ENCODE measurements around the gene FBLIM1.

The FBLIM1 gene

DNA sequence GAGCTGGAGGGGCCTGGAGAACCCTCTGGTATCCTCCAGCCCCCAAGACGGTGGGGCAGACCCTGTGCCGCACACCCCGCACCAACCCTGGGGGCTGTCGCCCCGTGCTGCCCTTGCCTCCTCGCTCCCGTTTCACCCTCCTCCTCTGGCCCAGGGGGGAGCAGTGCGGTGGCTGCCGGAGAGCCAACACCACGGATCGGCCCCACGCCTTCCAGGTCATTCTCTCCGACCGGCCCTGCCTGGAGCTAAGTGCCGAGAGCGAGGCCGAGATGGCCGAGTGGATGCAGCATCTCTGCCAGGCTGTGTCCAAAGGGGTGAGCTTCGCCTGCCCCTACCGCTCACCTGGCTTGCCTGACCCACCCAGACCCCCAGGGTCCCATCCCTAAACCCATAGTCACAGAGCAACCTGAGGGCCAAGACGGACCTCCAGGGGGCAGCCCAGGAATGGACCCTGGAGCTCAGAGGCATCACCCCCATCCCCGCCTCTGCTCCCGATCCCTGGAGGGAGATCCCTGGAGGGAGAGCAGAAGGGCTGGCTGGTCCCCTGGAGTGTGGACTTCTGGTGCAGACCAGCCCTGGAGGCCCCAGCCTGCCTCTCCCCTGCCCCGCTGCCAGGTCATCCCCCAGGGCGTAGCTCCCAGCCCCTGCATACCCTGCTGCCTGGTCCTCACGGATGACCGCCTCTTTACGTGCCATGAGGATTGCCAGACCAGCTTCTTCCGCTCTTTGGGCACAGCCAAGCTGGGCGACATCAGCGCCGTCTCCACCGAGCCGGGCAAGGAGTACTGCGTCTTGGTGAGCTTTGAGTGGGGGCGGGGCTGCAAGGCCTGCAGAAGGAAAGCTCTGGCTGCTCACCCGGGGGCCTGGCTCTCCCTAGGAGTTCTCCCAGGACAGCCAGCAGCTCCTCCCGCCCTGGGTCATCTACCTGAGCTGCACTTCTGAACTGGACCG is 26.6 kb upstream of the FBLIM1 start:
- DNase-seq, result no peak

DNA sequence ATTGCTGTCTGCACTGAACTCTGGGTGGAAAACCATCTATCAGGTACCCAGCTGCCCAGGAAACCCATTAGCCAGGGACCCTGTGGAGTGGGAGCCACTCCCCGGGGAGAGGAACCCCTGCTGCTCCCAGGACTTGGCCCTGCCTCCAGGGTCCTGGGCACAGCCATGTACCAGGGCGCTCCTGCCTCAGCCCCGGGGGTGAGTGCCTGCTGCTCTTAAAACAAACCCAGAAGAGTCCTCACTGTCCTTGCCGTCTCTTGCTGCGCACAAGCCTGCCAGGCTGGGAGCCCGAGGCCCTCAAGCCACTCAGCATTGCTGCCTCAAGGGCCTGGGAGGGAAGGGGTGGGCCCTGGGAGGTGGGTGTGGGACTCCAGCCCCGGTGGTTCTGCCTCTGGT is 25.9 kb upstream of the FBLIM1 start:
- DNase-seq, result no peak

DNA sequence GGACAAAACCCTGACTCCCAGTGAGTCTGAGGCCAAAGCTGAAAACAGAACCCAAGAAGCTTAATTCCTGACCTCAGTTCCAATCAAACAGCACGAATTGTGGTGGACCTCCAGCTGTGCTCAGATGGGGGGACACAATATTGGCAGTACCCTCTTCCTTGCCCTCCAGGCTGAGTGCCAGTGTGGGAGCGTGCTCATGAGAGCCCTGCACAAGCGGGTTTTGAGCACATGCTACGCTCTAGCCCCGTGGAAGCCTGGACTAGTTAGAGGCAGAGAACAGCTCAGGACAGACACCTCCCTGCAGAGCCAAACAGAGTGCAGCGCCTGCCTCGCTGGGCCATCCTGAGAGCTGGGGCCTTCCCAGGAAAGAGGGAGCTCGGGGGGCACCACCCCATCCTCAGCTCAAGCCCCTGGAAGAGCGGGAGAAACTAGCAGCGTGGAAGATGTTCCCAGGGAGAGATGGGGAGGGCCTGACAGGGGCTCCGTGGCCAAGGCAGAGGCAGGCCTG is 25.3 kb upstream of the FBLIM1 start:
- DNase-seq, result no peak

DNA sequence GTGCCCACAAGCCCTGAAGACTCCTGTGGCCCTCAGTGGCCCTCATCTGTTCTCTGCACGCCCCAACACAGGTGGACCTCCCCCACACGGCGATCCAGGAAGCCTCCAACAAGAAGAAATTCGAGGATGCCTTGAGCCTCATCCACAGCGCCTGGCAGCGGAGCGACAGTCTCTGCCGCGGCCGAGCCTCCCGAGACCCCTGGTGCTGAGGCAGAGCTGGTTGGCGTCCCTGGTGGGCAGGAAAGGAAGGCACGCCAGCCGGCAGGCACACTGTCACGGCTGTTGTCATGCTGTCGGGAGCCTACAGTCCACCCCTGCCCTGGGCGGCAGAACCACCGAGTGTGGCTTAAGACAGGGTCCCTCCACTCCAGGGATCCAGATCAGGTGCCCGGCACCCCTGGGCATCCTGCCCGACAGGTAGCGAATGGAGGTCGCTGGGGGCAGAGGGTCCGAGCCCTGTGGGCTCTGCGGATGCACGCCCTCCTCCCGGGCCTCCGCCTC is 24.8 kb upstream of the FBLIM1 start:
- no peak for DNase-seq

DNA sequence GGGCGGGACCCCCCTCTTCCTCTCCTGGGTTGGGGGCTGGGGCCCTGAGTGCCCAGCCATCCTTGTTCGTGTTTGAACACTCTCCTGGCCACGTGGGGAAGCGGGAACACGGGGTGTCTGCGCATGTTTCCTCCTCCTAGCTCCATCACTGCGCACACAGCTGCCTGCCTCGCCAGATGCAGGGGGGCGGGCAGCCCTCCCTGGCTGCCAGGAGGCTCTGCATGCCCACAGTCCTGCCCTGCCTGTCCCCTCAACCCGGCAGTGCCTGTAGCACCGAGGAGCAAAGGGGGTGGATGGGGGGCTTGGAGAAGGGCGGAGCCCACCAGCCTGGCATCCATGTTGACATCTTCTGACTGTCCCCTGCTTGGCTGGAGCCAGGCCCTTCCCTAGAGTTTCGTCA is 24.3 kb upstream of the FBLIM1 start:
- DNase-seq, result no peak

DNA sequence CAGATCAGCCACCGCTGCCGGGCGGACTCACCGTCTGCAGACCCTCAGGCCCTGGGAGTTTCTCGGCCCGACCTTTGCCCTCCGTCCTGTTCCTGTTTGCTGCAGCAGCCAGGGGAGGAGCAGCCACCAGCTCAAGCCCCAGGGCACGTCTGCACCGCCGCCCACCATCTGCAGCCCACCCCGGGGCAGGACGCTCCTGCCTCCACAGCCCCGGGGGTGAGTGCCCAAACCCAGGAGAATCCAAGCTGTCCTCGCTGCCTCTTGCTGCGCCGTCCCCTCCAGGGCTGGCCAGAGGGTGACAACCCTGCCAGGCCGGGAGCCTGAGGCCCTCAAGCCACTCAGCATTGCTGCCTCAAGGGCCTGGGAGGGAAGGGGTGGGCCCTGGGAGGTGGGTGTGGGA is 23.7 kb upstream of the FBLIM1 start:
- no peak for DNase-seq

DNA sequence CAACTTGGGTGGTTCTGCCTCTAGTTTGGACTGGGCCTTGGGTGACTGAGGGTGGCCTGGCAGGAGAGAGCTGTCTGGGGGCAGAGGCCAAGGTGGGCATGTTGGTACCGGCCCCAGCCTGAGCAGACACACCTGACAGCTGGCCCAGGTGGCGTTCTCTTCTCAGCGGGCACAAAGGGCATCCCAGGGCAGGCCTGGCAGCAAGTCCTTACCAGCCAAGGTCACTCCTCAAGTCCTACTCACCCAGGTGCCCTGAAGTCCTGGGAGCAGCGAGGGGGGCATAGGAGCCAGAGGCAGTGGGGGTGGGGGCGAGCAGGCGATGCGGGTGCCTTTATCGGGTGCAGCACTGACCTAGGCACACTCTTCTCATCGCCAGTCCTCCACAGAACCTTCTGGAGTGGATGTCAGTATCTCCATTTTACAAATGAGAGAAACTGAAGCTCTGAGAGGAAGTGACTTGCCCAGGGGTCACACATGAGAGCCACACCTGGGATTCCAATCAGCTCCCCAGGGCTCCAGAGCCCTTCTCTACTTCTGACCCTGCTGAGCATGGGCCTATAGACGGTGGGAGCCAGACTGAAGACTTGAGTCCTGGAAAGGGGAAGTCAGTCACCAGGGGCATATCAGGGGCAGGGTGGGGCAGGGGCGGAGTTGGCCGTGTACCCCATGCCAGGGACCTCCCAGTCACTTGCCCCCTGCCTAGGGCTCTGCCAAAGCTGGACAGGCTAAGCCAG is 23.1 kb upstream of the FBLIM1 start:
- no peak for DNase-seq

DNA sequence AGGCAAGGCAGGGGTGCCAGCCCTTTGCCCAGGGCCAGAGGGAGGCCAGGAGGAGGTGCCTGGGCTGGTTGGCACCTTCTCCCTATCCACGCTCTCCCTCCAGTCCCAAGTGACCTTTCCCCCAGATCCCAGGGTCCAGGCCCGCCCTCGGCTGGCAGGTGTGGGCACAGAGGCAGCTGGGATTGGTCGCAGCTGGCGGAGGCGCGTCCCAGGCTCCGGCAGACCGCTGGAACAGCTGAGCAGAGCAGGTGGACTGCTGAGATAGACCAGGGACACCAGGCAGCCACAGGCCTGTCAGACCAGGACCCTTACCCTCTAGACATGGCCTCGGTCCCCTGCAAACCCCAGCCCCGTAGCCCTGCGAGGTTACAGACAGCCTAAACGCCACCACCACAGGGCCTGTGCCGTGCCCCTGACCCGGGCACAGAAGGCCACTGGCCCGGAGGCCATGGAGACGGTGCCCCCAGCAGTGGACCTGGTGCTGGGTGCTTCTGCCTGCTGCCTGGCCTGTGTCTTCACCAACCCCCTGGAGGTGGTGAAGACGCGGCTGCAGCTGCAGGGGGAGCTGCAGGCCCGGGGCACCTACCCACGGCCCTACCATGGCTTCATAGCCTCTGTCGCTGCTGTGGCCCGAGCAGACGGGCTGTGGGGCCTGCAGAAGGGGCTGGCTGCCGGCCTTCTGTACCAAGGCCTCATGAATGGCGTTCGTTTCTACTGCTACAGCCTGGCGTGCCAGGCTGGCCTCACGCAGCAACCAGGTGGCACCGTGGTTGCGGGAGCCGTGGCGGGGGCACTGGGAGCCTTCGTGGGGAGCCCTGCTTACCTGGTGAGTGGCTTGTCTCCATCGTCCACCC is 22.3 kb upstream of the FBLIM1 start, which contains the start of gene SLC25A34:
SLC25A34 (plus strand) TSS at position 221 of the 854 bp plus-strand sequence; CDS start at position 449, 228 bp downstream.
- no peak for DNase-seq

DNA sequence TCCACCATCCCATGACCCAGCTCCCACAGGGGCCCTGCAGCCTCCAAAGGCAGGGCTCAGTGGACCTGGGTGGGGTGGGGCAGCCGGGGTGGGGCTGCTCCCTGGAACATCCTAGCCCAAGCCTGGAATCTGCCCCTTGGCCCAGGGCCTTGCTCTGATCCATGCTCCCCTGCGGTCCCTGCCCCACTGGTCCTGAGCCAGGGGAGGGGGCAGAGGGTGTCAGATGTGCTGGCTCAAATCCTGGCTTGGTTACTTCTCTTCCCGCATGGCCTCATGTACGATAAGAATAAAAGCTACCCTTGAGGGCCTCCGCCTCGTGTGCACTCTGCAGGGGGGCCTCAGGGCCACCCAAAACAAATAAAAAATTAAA is 21.7 kb upstream of the FBLIM1 start:
- DNase-seq, result no peak

DNA sequence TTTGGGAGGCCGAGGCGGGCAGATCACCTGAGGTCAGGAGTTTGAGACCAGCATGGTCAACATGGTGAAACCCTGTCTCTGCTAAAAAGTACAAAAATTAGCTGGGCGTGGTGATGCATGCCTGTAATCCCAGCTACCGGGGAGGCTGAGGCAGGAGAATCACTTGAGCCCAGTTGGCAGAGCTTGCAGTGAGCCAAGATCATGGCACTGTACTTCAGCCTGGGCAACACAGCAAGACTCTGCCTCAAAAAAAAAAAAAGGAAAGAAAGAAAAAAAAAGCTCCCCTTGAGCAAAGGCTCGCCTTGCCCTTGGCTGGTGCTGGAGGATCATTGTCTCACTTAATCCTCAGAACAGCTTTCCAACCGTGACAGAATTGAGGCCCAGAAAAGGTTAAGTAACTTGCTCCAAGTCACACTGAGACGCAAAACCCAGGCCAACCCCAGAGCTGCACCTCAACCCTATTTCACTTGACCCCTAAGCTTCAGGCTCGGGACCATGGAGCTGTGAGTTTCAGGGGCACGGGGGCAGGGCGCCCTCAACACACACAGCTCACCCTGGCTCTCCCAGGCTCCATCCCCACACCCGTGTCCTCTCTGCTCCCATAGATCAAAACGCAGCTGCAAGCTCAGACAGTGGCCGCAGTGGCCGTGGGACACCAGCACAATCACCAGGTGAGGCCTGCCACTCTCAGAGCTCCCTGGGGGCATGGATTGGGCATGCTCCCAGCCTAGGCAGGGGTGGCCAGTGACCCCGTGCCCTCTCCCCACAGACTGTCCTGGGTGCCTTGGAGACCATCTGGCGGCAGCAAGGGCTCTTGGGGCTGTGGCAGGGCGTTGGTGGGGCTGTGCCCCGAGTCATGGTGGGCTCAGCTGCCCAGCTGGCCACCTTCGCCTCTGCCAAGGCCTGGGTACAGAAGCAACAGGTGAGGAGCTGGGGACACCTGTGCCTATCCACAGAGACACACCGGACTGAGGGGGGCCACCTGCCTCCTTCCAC is 21.0 kb upstream of the FBLIM1 start:
- DNase-seq, result no peak

DNA sequence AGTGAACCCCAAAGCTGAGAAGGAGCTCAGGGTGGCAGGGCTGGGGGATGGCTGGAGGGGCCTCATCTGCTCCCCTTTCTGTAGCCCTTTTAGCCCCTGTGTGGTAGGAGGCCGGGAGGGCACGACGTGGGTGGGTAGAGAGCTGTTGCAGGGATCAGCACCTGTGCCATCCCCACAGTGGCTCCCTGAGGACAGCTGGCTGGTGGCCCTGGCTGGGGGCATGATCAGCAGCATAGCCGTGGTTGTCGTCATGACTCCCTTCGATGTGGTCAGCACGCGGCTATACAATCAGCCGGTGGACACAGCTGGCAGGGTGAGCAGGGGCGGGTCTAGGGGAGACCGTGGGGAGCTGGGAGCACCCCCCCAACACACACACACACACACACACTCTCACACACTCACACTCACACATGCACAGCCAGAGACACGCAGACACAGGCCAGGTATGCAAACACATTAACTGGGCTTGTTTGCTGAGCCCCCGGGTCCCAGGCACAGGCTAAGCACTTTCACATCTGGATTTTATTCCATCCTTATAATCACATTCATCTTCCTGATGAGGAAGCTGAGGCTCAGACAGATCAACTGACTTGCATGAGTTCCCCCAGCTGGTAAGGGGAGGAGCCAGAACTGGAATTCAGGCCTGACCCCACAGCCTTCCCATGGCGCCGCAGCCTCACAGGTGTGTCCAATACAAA is 20.0 kb upstream of the FBLIM1 start:
- DNase-seq, result no peak

DNA sequence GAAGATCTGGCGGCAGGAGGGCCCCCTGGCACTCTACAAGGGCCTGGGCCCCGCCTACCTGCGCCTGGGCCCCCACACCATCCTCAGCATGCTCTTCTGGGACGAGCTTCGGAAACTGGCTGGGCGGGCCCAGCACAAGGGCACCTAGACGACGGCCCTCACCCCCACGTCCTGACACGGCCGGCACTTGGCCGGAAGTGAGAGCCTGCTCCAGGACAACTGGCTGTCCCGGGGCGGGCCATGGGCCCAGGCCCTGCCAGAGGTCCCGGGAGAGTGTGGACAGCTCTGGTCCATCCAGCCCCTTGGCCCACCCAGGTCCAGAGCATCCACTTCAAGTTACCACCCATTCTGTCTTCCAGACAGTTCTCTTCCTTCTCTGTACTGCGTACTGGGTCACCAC is 19.3 kb upstream of the FBLIM1 start:
- DNase-seq, result no peak

DNA sequence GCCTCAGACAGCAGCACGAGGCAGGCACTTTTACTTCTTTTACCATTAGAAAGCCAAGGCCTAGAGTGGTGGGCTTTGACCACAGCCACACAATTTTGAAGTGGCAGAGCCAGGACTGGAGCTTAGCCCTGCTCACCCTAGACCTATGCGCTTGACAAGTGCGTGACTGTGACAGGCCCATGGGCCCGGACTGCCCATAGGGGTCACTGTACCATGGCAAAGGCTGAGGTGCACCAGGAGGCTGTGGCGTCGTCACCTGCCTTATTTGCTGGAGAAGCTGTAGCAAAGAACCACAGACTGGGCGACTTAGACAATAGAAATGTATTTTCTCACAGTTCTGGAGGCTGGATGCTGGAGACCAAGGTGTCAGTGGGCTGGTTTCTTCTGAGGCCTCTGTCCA is 18.9 kb upstream of the FBLIM1 start:
- DNase-seq, result no peak

DNA sequence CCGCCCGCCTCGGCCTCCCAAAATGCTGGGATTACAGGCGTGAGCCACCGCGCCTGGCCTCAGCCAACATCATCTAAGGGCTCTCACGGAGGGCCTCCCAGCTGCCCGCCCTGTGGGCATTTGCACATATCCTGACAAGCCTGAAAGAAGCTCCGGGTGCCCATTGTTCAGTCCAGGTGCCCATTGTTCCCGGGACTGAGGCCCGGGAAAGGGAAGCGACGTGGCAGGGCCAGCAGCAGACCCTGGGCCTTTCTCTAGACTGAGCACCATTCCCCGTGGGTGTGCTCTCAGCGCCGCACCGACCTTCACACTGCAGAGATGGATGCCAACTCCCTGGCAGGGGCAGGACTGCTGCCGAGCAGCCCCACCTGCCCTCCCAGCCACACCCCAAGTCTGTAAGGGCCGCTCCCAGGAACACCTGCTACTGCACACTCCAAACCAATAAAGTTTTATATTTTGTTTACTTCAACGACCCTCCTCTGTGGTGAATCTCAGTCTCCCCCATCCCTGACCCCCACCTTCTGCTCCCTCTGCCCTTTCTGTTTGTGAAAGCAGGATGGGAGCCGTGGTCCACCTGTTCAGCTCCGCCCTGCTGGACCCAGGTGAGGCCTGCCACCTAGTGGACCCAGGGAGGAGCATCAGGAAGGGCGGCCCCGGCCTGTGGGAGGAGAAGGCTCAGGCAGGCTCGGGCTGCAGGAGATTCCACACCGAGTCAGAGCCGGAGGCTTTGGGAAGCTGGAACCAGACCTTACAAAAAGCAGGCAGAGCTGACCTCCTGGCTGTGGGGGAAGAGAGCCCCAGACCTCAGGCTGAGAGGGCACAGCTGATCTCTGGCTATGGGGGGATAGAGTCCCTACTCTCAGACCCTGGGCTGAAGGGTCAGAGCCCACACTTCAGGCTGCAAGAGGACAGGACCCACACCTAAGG is 17.4 kb upstream of the FBLIM1 start:
- DNase-seq, result peak; percentile 11 to 60 (median 32)

DNA sequence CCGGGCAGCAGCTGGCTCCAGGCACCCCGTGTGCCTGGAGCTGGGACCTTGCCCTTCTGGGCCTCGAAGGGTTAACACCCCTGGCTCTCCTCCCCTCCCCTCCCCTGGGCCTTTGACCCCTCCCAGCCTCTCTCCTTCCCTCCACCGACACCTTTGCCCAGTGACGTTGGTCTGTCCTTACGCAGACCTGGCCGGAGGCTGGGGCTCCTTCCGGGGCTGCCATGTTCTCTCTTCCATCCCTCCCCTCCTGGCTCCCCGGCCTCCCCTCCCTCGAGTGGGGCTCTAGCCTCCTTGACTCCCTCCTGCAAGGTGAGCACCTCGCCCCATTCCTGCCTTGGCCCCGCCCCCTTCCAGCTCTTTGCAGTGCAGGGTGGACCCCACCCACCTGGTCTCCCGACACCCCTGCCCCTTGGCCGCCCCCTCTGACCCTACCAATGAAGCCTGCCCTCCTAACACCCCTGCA is 16.2 kb upstream of the FBLIM1 start, which contains the start of gene TMEM82:
TMEM82 (plus strand) TSS at position 161 of the 463 bp plus-strand sequence; CDS start at position 222, 61 bp downstream.
- DNase-seq, result no peak

DNA sequence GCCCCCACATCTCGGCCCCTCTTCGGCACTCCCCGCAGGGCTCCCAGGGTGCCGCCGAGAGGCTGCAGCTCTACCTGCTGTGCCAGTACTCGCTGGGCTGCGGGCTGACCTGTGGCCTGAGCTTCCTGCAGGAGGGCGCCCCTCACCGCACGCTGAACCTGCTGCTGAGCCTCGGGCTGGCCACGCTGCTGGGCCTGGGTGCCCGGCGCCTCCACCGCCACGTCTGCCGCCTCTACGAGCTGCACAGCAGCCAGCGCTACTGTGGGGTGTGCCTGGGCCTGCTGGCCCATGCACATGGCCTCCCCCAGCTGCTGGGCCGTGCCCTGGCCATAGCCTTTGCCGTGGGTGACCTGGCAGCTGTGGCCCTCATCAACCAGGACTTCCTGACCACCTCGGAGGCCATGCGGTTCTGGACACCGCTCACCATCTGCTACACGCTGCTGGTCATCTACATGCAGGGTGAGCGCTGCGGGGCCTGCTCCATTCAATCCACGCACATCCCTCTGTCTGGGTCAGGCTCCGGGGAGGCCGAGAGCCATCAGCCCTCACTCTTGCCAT is 14.4 kb upstream of the FBLIM1 start:
- no peak for DNase-seq

DNA sequence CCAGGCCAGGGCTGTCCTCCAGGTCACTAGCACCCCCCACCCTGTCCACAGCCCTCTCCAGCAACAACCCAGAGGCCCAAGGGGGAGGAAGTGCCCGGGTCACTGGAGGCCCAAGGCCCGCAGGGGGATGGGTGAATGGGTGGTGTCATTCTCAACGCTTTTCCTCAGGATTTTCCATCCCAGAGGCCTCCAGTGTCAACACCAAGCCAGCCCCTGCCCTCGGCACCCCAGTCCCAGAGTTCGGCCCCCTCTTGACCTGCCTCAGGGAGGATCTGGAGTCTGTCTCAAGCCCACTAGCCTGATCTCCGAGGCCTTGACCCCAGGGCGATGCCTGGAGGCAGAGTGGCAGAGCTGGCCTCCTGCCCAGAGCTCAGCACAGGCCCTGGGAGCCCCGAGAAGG is 11.2 kb upstream of the FBLIM1 start:
- DNase-seq, result no peak

DNA sequence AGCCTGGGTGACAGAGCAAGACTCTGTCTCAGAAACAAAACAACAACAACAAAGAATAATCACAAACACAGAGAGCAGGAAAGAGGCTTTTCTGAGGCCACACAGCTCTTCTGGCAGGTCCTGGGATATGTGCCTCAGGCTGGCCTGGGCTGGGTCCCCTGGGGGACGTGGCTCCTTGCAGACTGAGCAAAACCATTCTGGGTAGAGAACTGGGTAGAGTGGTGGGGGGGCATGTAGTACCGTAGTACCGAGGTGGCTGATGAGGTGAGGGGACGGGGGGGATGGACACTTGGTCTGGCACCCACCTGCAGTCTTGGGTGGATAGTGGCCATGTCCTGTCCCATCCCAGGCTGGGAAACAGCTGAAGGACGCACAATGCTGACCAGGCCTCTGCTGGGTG is 10.3 kb upstream of the FBLIM1 start:
- no peak for DNase-seq

Data from activated naive CD4-positive, alpha-beta T cell (primary cell).